GM21515 (cell line): ENCODE data around the gene COL6A2.
"Not testable (repeated sequence)": the region's sequence is repeated elsewhere in the genome, so short reads cannot be mapped to it uniquely, and the experiment has no call there.

ENCODE experiments used
- ATAC-seq: cut with Tn5 transposase; IDR thresholded peaks from one replicate; pipeline ENCODE4 v1.9.1; 2021; ENCODE audit not compliant: unreplicated experiment

The COL6A2 gene

GRCh38 chr21:46060596-46061061, 37.3 kb upstream of the COL6A2 start:
- ATAC-seq = no peak

- ATAC-seq = no peak
These were observed 36.8 kb upstream of the COL6A2 start for GRCh38 chr21:46061063-46061462.

GRCh38 chr21:46061518-46061917, 36.4 kb upstream of the COL6A2 start:
- no peak for ATAC-seq

GRCh38 chr21:46061950-46062349, 36.0 kb upstream of the COL6A2 start:
- ATAC-seq = no peak

GRCh38 chr21:46062471-46063211, 35.3 kb upstream of the COL6A2 start:
- no peak for ATAC-seq

GRCh38 chr21:46063227-46063626, 34.7 kb upstream of the COL6A2 start:
- no peak for ATAC-seq

GRCh38 chr21:46063734-46064680, 33.9 kb upstream of the COL6A2 start:
- no peak for ATAC-seq

- ATAC-seq = no peak
These were observed 33.1 kb upstream of the COL6A2 start for GRCh38 chr21:46064870-46065214.

GRCh38 chr21:46065215-46065913, 32.5 kb upstream of the COL6A2 start:
- ATAC-seq = no peak

GRCh38 chr21:46065914-46066551, 31.9 kb upstream of the COL6A2 start:
- ATAC-seq = no peak

- ATAC-seq = no peak
These were observed 31.2 kb upstream of the COL6A2 start for GRCh38 chr21:46066591-46067331.

- ATAC-seq = no peak
These were observed 30.3 kb upstream of the COL6A2 start for GRCh38 chr21:46067505-46068201.

- ATAC-seq = no peak
These were observed 29.3 kb upstream of the COL6A2 start for GRCh38 chr21:46068516-46069079.

GRCh38 chr21:46069166-46069565, 28.7 kb upstream of the COL6A2 start:
- no peak for ATAC-seq

- ATAC-seq = no peak
These were observed 28.1 kb upstream of the COL6A2 start for GRCh38 chr21:46069719-46070279.

- ATAC-seq = no peak
These were observed 26.8 kb upstream of the COL6A2 start for GRCh38 chr21:46071082-46071481.

GRCh38 chr21:46076724-46077123, 21.2 kb upstream of the COL6A2 start:
- ATAC-seq = not testable (repeated sequence)

- no peak for ATAC-seq
These were observed 20.2 kb upstream of the COL6A2 start for GRCh38 chr21:46077674-46078101.
